Panc1 (cell line): Measurements from ENCODE around the gene AGPAT4. TPM values are rescaled to one million over a fixed set of nuclear protein-coding genes. Genes with fewer than 3 reads are reported as not detected.

Experiments used
- ATAC-seq: fragments of 200-7000 bp; cut with Tn5 transposase; 2 replicates; pipeline ENCODE4 v1.9.1; 2020; ENCODE audit warnings: mild to moderate bottlenecking, moderate library complexity
- BruUV-seq: library from RNA; stranded (reverse); fragments of 400-500 nt; replicated peaks from 2 replicates; lab custom pipeline; 2021; lab: Mats Ljungman, UMichigan
- CTCF ChIA-PET: fragments of 300-600 bp; sonication (Branson Sonifier 250); formaldehyde crosslinking; loops from one replicate; lab custom pipeline; 2022; ENCODE audit warnings: antibody characterized with exemption; lab: Charles Lee
- POLR2A ChIA-PET: fragments of 300-600 bp; sonication (Branson Sonifier 250); formaldehyde crosslinking; loops from one replicate; lab custom pipeline; 2022; ENCODE audit warnings: antibody characterized with exemption; lab: Charles Lee
- DNase-seq: peaks from one replicate; pipeline ENCODE4 v3.0.0-alpha.2; 2010; ENCODE audit warnings: low read depth, low spot score
- H3K27ac ChIP-seq: 2 replicates; pipeline ENCODE4 v1.5.1; 2011; ENCODE audit warnings: mild to moderate bottlenecking, low read length, inconsistent platforms
- H3K27me3 ChIP-seq: fragments of 200-500 bp; sonication (Bioruptor generic); 2 replicates; pipeline ENCODE4 v1.6.0; 2014; ENCODE audit warnings: low read length, inconsistent platforms; ENCODE audit not compliant: control insufficient read depth, insufficient read depth
- H3K36me3 ChIP-seq: fragments of 200-500 bp; sonication (Bioruptor generic); 2 replicates; pipeline ENCODE4 v1.5.1; 2014; ENCODE audit warnings: inconsistent platforms, mild to moderate bottlenecking, low read length, moderate library complexity; ENCODE audit not compliant: control insufficient read depth, insufficient read depth
- H3K4me1 ChIP-seq: 2 replicates; pipeline ENCODE4 v1.5.1; 2011; ENCODE audit warnings: inconsistent platforms, mild to moderate bottlenecking, low read length, moderate library complexity; ENCODE audit not compliant: control insufficient read depth, insufficient read depth
- H3K4me3 ChIP-seq, 2 experiments: 2 replicates each; pipeline ENCODE4 v1.5.1; 2011 to 2012; ENCODE audit warnings: low read depth in 2 of 2, low read length in 2 of 2, mild to moderate bottlenecking in 2 of 2, inconsistent platforms in 1 of 2, moderate library complexity in 1 of 2
- H3K9me3 ChIP-seq: fragments of 200-500 bp; sonication (Bioruptor generic); 2 replicates; pipeline ENCODE4 v1.5.1; 2014; ENCODE audit warnings: low read depth, mild to moderate bottlenecking, inconsistent platforms, low read length, moderate library complexity; ENCODE audit not compliant: control insufficient read depth, insufficient read depth
- POLR2AphosphoS5 ChIP-seq: IDR thresholded peaks from 2 replicates; pipeline ENCODE4 v1.6.1; 2012; ENCODE audit warnings: mild to moderate bottlenecking, low read depth, low read length, moderate library complexity
- SIN3A ChIP-seq: IDR thresholded peaks from 2 replicates; pipeline ENCODE4 v1.6.1; 2012; ENCODE audit warnings: low read depth, mild to moderate bottlenecking, low read length, moderate library complexity, borderline replicate concordance; ENCODE audit not compliant: insufficient read depth
- TCF7L2 ChIP-seq: IDR thresholded peaks from 2 replicates; pipeline ENCODE4 v1.6.1; 2011; ENCODE audit warnings: mild to moderate bottlenecking, low read depth, low read length, inconsistent platforms
- in situ Hi-C: cut with HindIII; loops from 2 replicates; pipeline ENCODE4 v1.10.0; 2016; ENCODE audit warnings: low sequenced_read_pairs, low pct_unique_long_range_greater_than_20kb
- intact Hi-C: fragments of 100-400 bp; cut with micrococcal nuclease; formaldehyde crosslinking; loops from one replicate; pipeline ENCODE4 v1.10.0; 2022; ENCODE audit not compliant: unreplicated experiment
- total RNA-seq: library from RNA; stranded (reverse); gene quantifications from one replicate; pipeline ENCODE4 v1.2.1, GENCODE V29; 2021; ENCODE audit not compliant: unreplicated experiment
- TF ChIP-seq, protein P1 (sequence below): fragments of 450-650 bp; IDR thresholded peaks from 2 replicates; pipeline ENCODE4 v1.5.1; 2017; ENCODE audit warnings: mild to moderate bottlenecking
- TF ChIP-seq, protein P2 (sequence below), 2 experiments: IDR thresholded peaks; 2 replicates each; pipeline ENCODE4 v1.6.1; 2011 to 2012; ENCODE audit warnings: low read depth in 2 of 2, control low read depth in 1 of 2, low read length in 1 of 2, mild to moderate bottlenecking in 1 of 2, moderate library complexity in 1 of 2; ENCODE audit not compliant: insufficient read depth in 1 of 2

Gene AGPAT4
- total RNA-seq, 1 experiment from 2014 or later, result 12.9 TPM

- no TSS peak for BruUV-seq
- TF ChIP-seq POLR2AphosphoS5 (no peak), TCF7L2 (no peak), SIN3A (no peak)
- TF ChIP-seq, protein P1, sequence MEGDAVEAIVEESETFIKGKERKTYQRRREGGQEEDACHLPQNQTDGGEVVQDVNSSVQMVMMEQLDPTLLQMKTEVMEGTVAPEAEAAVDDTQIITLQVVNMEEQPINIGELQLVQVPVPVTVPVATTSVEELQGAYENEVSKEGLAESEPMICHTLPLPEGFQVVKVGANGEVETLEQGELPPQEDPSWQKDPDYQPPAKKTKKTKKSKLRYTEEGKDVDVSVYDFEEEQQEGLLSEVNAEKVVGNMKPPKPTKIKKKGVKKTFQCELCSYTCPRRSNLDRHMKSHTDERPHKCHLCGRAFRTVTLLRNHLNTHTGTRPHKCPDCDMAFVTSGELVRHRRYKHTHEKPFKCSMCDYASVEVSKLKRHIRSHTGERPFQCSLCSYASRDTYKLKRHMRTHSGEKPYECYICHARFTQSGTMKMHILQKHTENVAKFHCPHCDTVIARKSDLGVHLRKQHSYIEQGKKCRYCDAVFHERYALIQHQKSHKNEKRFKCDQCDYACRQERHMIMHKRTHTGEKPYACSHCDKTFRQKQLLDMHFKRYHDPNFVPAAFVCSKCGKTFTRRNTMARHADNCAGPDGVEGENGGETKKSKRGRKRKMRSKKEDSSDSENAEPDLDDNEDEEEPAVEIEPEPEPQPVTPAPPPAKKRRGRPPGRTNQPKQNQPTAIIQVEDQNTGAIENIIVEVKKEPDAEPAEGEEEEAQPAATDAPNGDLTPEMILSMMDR, result no peak
- TF ChIP-seq, protein P2, sequence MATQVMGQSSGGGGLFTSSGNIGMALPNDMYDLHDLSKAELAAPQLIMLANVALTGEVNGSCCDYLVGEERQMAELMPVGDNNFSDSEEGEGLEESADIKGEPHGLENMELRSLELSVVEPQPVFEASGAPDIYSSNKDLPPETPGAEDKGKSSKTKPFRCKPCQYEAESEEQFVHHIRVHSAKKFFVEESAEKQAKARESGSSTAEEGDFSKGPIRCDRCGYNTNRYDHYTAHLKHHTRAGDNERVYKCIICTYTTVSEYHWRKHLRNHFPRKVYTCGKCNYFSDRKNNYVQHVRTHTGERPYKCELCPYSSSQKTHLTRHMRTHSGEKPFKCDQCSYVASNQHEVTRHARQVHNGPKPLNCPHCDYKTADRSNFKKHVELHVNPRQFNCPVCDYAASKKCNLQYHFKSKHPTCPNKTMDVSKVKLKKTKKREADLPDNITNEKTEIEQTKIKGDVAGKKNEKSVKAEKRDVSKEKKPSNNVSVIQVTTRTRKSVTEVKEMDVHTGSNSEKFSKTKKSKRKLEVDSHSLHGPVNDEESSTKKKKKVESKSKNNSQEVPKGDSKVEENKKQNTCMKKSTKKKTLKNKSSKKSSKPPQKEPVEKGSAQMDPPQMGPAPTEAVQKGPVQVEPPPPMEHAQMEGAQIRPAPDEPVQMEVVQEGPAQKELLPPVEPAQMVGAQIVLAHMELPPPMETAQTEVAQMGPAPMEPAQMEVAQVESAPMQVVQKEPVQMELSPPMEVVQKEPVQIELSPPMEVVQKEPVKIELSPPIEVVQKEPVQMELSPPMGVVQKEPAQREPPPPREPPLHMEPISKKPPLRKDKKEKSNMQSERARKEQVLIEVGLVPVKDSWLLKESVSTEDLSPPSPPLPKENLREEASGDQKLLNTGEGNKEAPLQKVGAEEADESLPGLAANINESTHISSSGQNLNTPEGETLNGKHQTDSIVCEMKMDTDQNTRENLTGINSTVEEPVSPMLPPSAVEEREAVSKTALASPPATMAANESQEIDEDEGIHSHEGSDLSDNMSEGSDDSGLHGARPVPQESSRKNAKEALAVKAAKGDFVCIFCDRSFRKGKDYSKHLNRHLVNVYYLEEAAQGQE (IDR thresholded peaks at IDR 0.05; ENCODE audit: insufficient read depth in 1 of 2, low read depth in 2 of 2, low read length in 1 of 2), result no peak
- Histone ChIP-seq H3K4me1 (no peaks in the 10 kb centered on the region), H3K4me3 (no peak overlapping the region), H3K27ac (no peak overlapping the region), H3K27me3 (no peaks in the 10 kb centered on the region), H3K36me3 (no peaks in the 10 kb centered on the region), H3K9me3 (no peaks in the 10 kb centered on the region)
- in situ Hi-C loops (no loop called here), intact Hi-C loops (loop anchor here (10.0 kb wide), 1 partner anchor 645 kb away; no protein-coding TSS in a partner anchor)
- POLR2A ChIA-PET, result no interaction called here
- CTCF ChIA-PET, result no interaction called here
- no peak for ATAC-seq
- DNase-seq, result no peak
Measured at GRCh38 chr6:161199850-161200249, 74.0 kb downstream of the AGPAT4 start.

DNA sequence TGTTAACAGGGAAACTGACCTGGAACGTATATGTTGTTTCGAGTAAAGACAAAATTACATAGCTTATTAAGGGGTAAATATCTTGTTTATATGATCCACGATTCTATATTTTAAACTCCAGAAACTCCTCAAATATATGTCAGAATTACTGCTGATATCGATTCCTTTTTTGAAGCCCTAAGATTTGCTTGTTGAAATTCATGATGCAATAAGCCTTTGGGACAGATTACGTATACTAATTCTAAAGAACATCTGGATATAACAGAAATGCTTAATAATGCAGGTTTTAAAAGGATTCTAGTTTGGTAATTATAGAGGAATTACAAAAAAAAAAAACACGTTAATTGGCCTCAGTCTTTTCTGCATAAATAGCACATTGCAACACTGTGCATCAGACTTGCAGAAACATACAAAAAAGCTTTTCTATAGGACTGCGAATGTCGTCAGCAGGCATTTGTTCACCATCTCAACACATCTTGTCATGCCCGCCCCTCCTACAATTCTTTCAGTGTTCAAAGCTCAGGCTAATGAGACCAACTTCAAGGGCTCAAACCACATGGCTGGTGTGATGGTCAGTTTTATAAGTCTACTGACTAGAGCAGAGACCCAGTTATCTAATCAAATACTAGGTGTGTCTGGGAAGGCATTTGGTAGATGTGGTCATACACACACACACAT is 74.9 kb downstream of the AGPAT4 start:
- no peak for ATAC-seq
- intact Hi-C loops, result no loop called here
- in situ Hi-C loops, result no loop called here

More for the DNA sequence above, 74.9 kb downstream of the AGPAT4 start:
- no peak overlapping the region for H3K4me3 ChIP-seq
- no TSS peak for BruUV-seq
- no peak overlapping the region for H3K27ac ChIP-seq
- TF ChIP-seq, protein P2 (IDR thresholded peaks at IDR 0.05; ENCODE audit: insufficient read depth in 1 of 2, low read depth in 2 of 2, low read length in 1 of 2), result no peak
- TF ChIP-seq POLR2AphosphoS5 (no peak), SIN3A (no peak), TCF7L2 (no peak)
- TF ChIP-seq, protein P1, result no peak
- no peaks in the 10 kb centered on the region for H3K36me3 ChIP-seq
- ChIA-PET POLR2A (no interaction called here), CTCF (interaction anchor here (0.7 kb wide), 2 partner anchors 55 to 219 kb away, joined by 3 read pairs; no protein-coding TSS in a partner anchor)
- H3K9me3 ChIP-seq, result peaks cover 1% of the 10 kb centered on the region; the same call in 1 of the 2 replicates
- no peaks in the 10 kb centered on the region for H3K4me1 ChIP-seq
- no peak for DNase-seq
- H3K27me3 ChIP-seq, result no peaks in the 10 kb centered on the region
